ENCODE results near the gene SHH. TPM values are rescaled to one million over a fixed set of nuclear protein-coding genes. Genes with fewer than 3 reads are reported as not detected.

SHH gene
- total RNA-seq, 6 donors from 2014 or later: 6.1 to 9.6 (median 6.2) TPM

GRCh38 chr7:155791836-155792235 is 20.4 kb downstream of the SHH start:
- Histone ChIP-seq H3K4me3 (no peak overlapping the region), H3K4me1 (peaks cover 8 to 12% (median 10%) of the 10 kb centered on the region in 4 donors), H3K27ac (no peak overlapping the region), H3K27me3 (peaks cover 0 to 4% (median 2%) of the 10 kb centered on the region in 4 donors), H3K36me3 (no peaks in the 10 kb centered on the region), H3K9me3 (no peaks in the 10 kb centered on the region)
- TF ChIP-seq, protein P1, sequence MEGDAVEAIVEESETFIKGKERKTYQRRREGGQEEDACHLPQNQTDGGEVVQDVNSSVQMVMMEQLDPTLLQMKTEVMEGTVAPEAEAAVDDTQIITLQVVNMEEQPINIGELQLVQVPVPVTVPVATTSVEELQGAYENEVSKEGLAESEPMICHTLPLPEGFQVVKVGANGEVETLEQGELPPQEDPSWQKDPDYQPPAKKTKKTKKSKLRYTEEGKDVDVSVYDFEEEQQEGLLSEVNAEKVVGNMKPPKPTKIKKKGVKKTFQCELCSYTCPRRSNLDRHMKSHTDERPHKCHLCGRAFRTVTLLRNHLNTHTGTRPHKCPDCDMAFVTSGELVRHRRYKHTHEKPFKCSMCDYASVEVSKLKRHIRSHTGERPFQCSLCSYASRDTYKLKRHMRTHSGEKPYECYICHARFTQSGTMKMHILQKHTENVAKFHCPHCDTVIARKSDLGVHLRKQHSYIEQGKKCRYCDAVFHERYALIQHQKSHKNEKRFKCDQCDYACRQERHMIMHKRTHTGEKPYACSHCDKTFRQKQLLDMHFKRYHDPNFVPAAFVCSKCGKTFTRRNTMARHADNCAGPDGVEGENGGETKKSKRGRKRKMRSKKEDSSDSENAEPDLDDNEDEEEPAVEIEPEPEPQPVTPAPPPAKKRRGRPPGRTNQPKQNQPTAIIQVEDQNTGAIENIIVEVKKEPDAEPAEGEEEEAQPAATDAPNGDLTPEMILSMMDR (IDR thresholded peaks at IDR 0.05): no peak
- TF ChIP-seq POLR2AphosphoS5 (IDR thresholded peaks at IDR 0.05) (no peak), EP300 (IDR thresholded peaks at IDR 0.05) (no peak), POLR2A (IDR thresholded peaks at IDR 0.05) (no peak)
- DNase-seq (no peak), ATAC-seq (ENCODE audit: low FRiP score in 2 of 2) (peak in 1 of 2 donors; percentile 51)
- WGBS, 2 donors: 70 to 75% methylated on average over 6 of the region's 7 CpGs

DNA sequence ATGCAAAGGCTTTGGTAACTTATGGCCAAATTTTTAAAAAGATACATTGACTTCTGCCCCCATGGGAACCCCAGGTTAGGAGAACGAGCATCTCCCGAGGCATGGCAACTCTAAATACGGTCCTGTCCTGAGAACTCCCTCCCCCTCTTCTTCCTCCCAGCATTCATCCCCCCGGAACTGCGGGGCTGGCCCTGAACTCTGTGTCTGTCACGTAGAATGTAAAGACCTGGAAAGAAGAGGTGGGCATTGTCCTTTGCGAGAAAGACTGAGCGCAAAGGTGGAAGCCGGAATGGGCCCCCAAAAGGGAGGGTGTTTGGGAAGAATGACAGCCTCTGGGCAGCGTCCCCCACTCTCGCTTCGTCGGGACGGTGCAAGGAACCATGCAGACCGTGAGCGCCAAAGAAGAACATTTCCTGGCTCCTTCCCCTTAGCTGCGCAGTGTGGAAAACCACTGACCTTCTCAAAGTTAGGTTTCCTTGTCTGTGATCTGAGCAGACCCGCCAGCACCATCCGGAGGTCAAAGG is 21.0 kb downstream of the SHH start:
- peaks cover 5 to 12% (median 9%) of the 10 kb centered on the region in 4 donors for H3K4me1 ChIP-seq
- 75 to 79% methylated on average over 18 to 19 of the region's 19 CpGs for WGBS, 2 donors

GRCh38 chr7:155790666-155791065 is 21.6 kb downstream of the SHH start:
- Histone ChIP-seq H3K27me3 (peaks cover 0 to 4% (median 0%) of the 10 kb centered on the region in 4 donors), H3K4me1 (peaks cover 5 to 12% (median 9%) of the 10 kb centered on the region in 4 donors), H3K36me3 (no peaks in the 10 kb centered on the region), H3K4me3 (no peak overlapping the region), H3K9me3 (no peaks in the 10 kb centered on the region), H3K27ac (no peak overlapping the region)
- DNase-seq (no peak), ATAC-seq (ENCODE audit: low FRiP score in 2 of 2) (no peak)
- no peak for TF ChIP-seq EP300 (IDR thresholded peaks at IDR 0.05)
- TF ChIP-seq POLR2A (IDR thresholded peaks at IDR 0.05): no peak
- TF ChIP-seq, protein P1 (IDR thresholded peaks at IDR 0.05): no peak
- TF ChIP-seq POLR2AphosphoS5 (IDR thresholded peaks at IDR 0.05): no peak
- 53 to 78% methylated on average over 8 of the region's 8 CpGs for WGBS, 2 donors

More for the DNA sequence above, 21.0 kb downstream of the SHH start:
- Histone ChIP-seq H3K27me3 (peaks cover 0 to 4% (median 0%) of the 10 kb centered on the region in 4 donors), H3K36me3 (no peaks in the 10 kb centered on the region), H3K4me3 (no peak overlapping the region), H3K9me3 (no peaks in the 10 kb centered on the region), H3K27ac (no peak overlapping the region)
- TF ChIP-seq POLR2AphosphoS5 (IDR thresholded peaks at IDR 0.05) (no peak), EP300 (IDR thresholded peaks at IDR 0.05) (no peak), POLR2A (IDR thresholded peaks at IDR 0.05) (no peak)
- TF ChIP-seq, protein P1 (IDR thresholded peaks at IDR 0.05): no peak
- no peak for DNase-seq
- no peak for ATAC-seq (ENCODE audit: low FRiP score in 2 of 2)

DNA sequence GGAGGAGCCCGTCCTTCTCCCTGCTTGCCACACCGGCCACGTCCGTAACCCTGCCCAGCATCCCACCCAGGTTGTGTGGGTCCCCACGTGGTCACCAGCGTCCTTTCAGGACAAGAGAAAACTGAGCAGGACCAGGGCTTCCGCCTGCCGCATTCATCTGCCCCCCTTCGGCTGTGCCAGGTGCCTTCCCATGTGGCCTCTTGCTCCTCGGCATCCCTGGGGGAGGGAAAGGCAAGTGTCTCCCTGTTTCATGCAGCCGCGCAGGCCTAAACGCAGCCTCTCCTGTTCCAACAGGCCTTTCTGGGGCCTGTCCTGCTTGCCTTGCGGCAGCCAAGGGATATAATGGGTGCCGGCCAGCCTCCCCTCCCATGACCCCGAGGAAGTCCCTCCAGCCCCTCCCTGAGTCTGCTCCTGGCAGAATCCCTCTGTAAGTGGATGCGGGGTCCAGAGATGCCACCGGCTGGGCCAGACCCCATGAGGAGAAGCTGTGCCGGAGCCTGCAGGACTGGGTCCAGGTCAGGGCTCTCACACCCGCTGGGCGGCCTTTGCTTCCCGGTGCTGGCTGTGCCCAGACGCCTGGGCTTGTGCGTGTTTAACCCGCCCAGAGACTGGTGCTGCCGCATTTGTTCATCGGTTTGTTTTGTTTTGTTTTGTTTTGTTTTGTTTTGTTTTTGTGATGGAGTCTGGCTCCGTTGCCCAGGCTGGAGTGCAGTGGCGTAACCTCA is 23.1 kb downstream of the SHH start:
- no peaks in the 10 kb centered on the region for H3K9me3 ChIP-seq
- DNase-seq (no peak), ATAC-seq (ENCODE audit: low FRiP score in 2 of 2) (no peak)
- no peak overlapping the region for H3K27ac ChIP-seq
- H3K36me3 ChIP-seq: peaks cover 0 to 4% (median under 1%) of the 10 kb centered on the region in 4 donors
- WGBS, 2 donors: 90% methylated on average over 26 to 29 of the region's 29 CpGs
- peaks cover 0 to 4% (median 0%) of the 10 kb centered on the region in 4 donors for H3K27me3 ChIP-seq
- H3K4me3 ChIP-seq: no peak overlapping the region
- TF ChIP-seq, protein P1 (IDR thresholded peaks at IDR 0.05): no peak
- TF ChIP-seq EP300 (IDR thresholded peaks at IDR 0.05) (no peak), POLR2AphosphoS5 (IDR thresholded peaks at IDR 0.05) (no peak), POLR2A (IDR thresholded peaks at IDR 0.05) (no peak)
- H3K4me1 ChIP-seq: peaks cover 5 to 12% (median 9%) of the 10 kb centered on the region in 4 donors

Data from upper lobe of left lung (tissue), 6 donors.